Esophagus muscularis mucosa (tissue), 4 donors: ENCODE measurements around the gene MTA3. TPM values are rescaled to one million over a fixed set of nuclear protein-coding genes. Genes with fewer than 3 reads are reported as not detected.

Source experiments
- DNase-seq: peaks from one replicate; pipeline ENCODE4 v3.0.0-alpha.2; 2017; ENCODE audit errors: extremely low spot score
- H3K27ac ChIP-seq, 4 donors: fragments of 200-600 bp; sonication (generic); replicated peaks in 1 of 4; 1 replicate in 3 of 4; 2 replicates in 1 of 4; pipeline ENCODE4 v1.5.1; 2016 to 2019; ENCODE audit warnings: mild to moderate bottlenecking in 1 of 4
- H3K27me3 ChIP-seq, 4 donors: fragments of 200-600 bp; sonication (generic); one replicate each; pipeline versions ENCODE4 v1.5.1 to v1.6.0; 2016 to 2019
- H3K36me3 ChIP-seq, 4 donors: fragments of 200-600 bp; sonication (generic); one replicate each; pipeline ENCODE4 v1.5.1; 2016 to 2019
- H3K4me1 ChIP-seq, 4 donors: fragments of 200-600 bp; sonication (generic); one replicate each; pipeline ENCODE4 v1.5.1; 2016 to 2019
- H3K4me3 ChIP-seq, 4 donors: fragments of 200-600 bp; sonication (generic); 1 replicate in 2 of 4; 2 replicates in 2 of 4; pipeline ENCODE4 v1.5.1; 2016 to 2019; ENCODE audit warnings: mild to moderate bottlenecking in 4 of 4, moderate library complexity in 1 of 4
- H3K9me3 ChIP-seq, 4 donors: fragments of 200-600 bp; sonication (generic); 1 replicate in 3 of 4; 2 replicates in 1 of 4; pipeline ENCODE4 v1.5.1; 2016 to 2019
- EP300 ChIP-seq: sonication (generic); formaldehyde crosslinking; IDR thresholded peaks from one replicate; pipeline ENCODE4 v1.6.1; 2017; ENCODE audit warnings: antibody characterized with exemption
- POLR2A ChIP-seq: fragments of 450-650 bp; IDR thresholded peaks from one replicate; pipeline ENCODE4 v1.6.1; 2017; ENCODE audit warnings: antibody characterized with exemption, moderate library complexity, mild to moderate bottlenecking, low read depth
- POLR2AphosphoS5 ChIP-seq, 2 donors: sonication (generic); formaldehyde crosslinking; IDR thresholded peaks; one replicate each; pipeline ENCODE4 v1.6.1; 2017; ENCODE audit warnings: antibody characterized with exemption in 2 of 2
- WGBS: methylation state at CpG from one replicate; pipeline ENCODE4 v1.1.5; 2018; 5-methylcytosine and 5-hydroxymethylcytosine counted together
- intact Hi-C: fragments of 100-400 bp; cut with DNase I; formaldehyde crosslinking; loops from one replicate; pipeline ENCODE4 v1.15.1; 2023
- total RNA-seq, 4 donors: library from RNA; depleted of rRNA; stranded (reverse); fragments of >200 nt; gene quantifications; one replicate each; pipeline versions ENCODE4 v1.1.0 to v1.2.1, GENCODE V29; 2016
- TF ChIP-seq, protein P1 (sequence below), 3 experiments: fragments of 200-600 bp in 2 of 3; fragments of 450-650 bp in 1 of 3; sonication (generic) in 2 of 3; IDR thresholded peaks; one replicate each; pipeline ENCODE4 v1.5.1; 2017 to 2019; ENCODE audit warnings: antibody characterized with exemption in 3 of 3, mild to moderate bottlenecking in 2 of 3, moderate library complexity in 1 of 3

MTA3 gene
- total RNA-seq, 4 donors from 2014 or later, result 20.5 to 27.7 (median 24.3) TPM

GRCh38 chr2:42767899-42768705 is 199.7 kb downstream of the MTA3 start:
- Histone ChIP-seq H3K27me3 (no peaks in the 10 kb centered on the region), H3K27ac (no peak overlapping the region), H3K36me3 (peaks cover 0 to 9% (median under 1%) of the 10 kb centered on the region in 4 donors), H3K4me1 (no peaks in the 10 kb centered on the region), H3K4me3 (no peak overlapping the region), H3K9me3 (no peaks in the 10 kb centered on the region)
- WGBS, result 91% methylated on average over 12 of the region's 14 CpGs
- TF ChIP-seq EP300 (no peak), POLR2AphosphoS5 (IDR thresholded peaks at IDR 0.05) (no peak), POLR2A (no peak)
- TF ChIP-seq, protein P1, sequence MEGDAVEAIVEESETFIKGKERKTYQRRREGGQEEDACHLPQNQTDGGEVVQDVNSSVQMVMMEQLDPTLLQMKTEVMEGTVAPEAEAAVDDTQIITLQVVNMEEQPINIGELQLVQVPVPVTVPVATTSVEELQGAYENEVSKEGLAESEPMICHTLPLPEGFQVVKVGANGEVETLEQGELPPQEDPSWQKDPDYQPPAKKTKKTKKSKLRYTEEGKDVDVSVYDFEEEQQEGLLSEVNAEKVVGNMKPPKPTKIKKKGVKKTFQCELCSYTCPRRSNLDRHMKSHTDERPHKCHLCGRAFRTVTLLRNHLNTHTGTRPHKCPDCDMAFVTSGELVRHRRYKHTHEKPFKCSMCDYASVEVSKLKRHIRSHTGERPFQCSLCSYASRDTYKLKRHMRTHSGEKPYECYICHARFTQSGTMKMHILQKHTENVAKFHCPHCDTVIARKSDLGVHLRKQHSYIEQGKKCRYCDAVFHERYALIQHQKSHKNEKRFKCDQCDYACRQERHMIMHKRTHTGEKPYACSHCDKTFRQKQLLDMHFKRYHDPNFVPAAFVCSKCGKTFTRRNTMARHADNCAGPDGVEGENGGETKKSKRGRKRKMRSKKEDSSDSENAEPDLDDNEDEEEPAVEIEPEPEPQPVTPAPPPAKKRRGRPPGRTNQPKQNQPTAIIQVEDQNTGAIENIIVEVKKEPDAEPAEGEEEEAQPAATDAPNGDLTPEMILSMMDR (IDR thresholded peaks at IDR 0.05), result no peak
- intact Hi-C loops, result no loop called here
- no peak for DNase-seq

DNA sequence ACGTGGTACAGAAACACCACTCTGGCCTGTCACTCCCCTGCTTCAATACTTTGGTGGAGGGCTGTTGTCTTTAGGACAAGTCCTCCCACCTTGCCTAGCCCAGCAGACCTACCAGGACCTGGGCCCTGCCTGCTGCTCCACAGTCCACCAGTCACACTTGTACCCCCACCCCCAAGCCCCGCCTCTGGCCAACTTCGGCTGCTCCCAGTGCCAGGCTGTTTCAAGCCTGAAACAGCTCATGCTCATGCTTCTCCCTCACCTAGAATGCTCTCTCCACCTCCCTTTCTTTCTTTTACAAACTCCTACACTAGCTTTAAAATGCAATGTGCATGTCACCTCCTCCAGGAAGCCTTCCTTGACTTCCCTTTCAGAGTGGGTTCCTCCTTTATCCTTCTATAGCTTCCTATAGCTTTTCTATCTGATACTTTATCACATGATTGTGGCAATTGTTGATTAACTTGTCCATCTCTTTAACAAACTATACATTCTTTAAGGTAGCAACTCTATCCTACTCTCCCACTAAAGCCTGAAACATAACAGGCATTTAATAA is 200.3 kb downstream of the MTA3 start:
- Histone ChIP-seq H3K27ac (no peak overlapping the region), H3K9me3 (no peaks in the 10 kb centered on the region), H3K27me3 (no peaks in the 10 kb centered on the region), H3K4me1 (no peaks in the 10 kb centered on the region), H3K36me3 (peaks cover 0 to 5% (median 0%) of the 10 kb centered on the region in 4 donors), H3K4me3 (no peak overlapping the region)
- no peak for DNase-seq
- intact Hi-C loops, result no loop called here
- WGBS, result 88% methylated on average over 3 of the region's 3 CpGs
- TF ChIP-seq EP300 (no peak), POLR2A (no peak), POLR2AphosphoS5 (IDR thresholded peaks at IDR 0.05) (no peak)
- TF ChIP-seq, protein P1 (IDR thresholded peaks at IDR 0.05), result no peak

GRCh38 chr2:42769583-42770287 is 201.3 kb downstream of the MTA3 start:
- TF ChIP-seq POLR2A (no peak), POLR2AphosphoS5 (IDR thresholded peaks at IDR 0.05) (no peak), EP300 (no peak)
- TF ChIP-seq, protein P1 (IDR thresholded peaks at IDR 0.05), result no peak
- WGBS, result 92% methylated on average over 10 of the region's 10 CpGs
- DNase-seq, result no peak
- intact Hi-C loops, result no loop called here
- Histone ChIP-seq H3K4me1 (no peaks in the 10 kb centered on the region), H3K9me3 (no peaks in the 10 kb centered on the region), H3K27me3 (no peaks in the 10 kb centered on the region), H3K36me3 (peaks cover 0 to 5% (median 0%) of the 10 kb centered on the region in 4 donors), H3K4me3 (no peak overlapping the region), H3K27ac (no peak overlapping the region)

DNA sequence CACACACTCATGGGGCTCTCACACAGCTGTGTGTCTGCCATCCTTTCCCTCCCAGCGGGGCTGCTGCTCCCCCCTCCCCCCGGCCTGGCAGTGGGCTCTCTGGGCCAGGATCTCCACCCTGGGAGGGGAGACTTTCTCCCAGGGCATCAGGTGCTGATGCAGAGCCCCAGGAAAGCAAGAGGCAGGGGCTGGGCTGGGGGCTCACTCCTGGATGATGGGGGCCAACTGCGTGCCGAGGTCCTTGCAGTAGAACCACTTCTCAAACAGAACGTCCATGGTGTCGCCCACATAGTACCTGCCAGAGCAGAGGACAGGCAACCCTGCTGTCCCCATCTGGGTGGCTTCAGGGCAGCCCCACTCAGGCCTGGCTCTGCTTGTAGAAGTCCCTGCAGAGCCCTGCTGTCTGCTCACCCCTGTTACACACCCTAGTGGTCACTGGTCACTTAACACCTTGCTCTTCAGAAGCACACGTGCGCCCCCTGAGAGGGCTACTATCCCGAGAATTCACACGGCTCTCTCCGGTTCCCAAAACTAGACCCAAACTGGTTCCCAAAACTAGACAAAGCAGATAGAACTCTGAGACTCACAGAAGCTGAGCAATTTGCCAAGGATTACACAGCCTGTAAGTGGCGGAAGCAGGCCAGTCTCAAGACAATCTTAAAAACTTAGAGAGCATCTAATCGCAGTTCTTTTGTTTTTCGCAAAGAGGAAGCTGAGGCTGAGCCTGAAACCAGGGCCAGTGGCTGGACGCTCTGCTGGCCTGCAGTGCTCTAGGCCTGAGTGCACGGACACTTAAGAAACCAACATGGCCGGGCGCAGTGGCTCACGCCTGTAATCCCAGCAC is 202.1 kb downstream of the MTA3 start:
- intact Hi-C loops, result no loop called here
- 79% methylated on average over 13 of the region's 19 CpGs for WGBS
- Histone ChIP-seq H3K4me1 (no peaks in the 10 kb centered on the region), H3K27me3 (no peaks in the 10 kb centered on the region), H3K27ac (no peak overlapping the region), H3K36me3 (peaks cover 0 to 5% (median 0%) of the 10 kb centered on the region in 4 donors), H3K4me3 (no peak overlapping the region), H3K9me3 (no peaks in the 10 kb centered on the region)
- TF ChIP-seq, protein P1 (IDR thresholded peaks at IDR 0.05), result peak in 1 of 3 experiments; percentile 34
- no peak for TF ChIP-seq POLR2A
- DNase-seq, result no peak
